Astrocyte (in vitro differentiated cells and primary cell): ENCODE results near the gene PRKD1. TPM values are rescaled to one million over a fixed set of nuclear protein-coding genes. Genes with fewer than 3 reads are reported as not detected.

Experiments
- DNase-seq: peaks from one replicate; pipeline ENCODE4 v3.0.0-alpha.2; 2010; ENCODE audit warnings: low read depth
- FAIRE-seq: peaks from 2 replicates; lab custom pipeline; 2011; peaks lifted over from hg19 to GRCh38; lab: Jason Lieb, UNC
- H2AFZ ChIP-seq: 2 replicates; pipeline ENCODE4 v1.6.0; 2012; ENCODE audit warnings: low read depth, low read length, inconsistent platforms
- H3K27ac ChIP-seq: 2 replicates; pipeline ENCODE4 v1.5.1; 2011; ENCODE audit warnings: low read depth, low read length, inconsistent platforms
- H3K27me3 ChIP-seq: 2 replicates; pipeline ENCODE4 v1.6.0; 2011; ENCODE audit warnings: low read length, inconsistent platforms; ENCODE audit not compliant: insufficient read depth
- H3K36me3 ChIP-seq: 2 replicates; pipeline ENCODE4 v1.5.1; 2011; ENCODE audit warnings: low read length, inconsistent platforms; ENCODE audit not compliant: insufficient read depth
- H3K4me1 ChIP-seq: 2 replicates; pipeline ENCODE4 v1.5.1; 2011; ENCODE audit warnings: low read length, inconsistent platforms; ENCODE audit not compliant: insufficient read depth
- H3K4me2 ChIP-seq: 2 replicates; pipeline ENCODE4 v1.6.0; 2012; ENCODE audit warnings: low read length, inconsistent platforms
- H3K4me3 ChIP-seq: 2 replicates; pipeline ENCODE4 v1.5.1; 2011; ENCODE audit warnings: low read depth, mild to moderate bottlenecking, low read length, inconsistent platforms; ENCODE audit not compliant: insufficient read depth
- H3K79me2 ChIP-seq: 2 replicates; pipeline ENCODE4 v1.6.0; 2012; ENCODE audit warnings: mild to moderate bottlenecking, low read length, inconsistent platforms; ENCODE audit not compliant: insufficient read depth
- H3K9ac ChIP-seq: 2 replicates; pipeline ENCODE4 v1.6.0; 2012; ENCODE audit warnings: mild to moderate bottlenecking, low read length, inconsistent platforms
- H3K9me3 ChIP-seq: 2 replicates; pipeline ENCODE4 v1.5.1; 2012; ENCODE audit warnings: low read depth, mild to moderate bottlenecking, low read length, inconsistent platforms; ENCODE audit not compliant: insufficient read depth
- H4K20me1 ChIP-seq: 2 replicates; pipeline ENCODE4 v1.6.0; 2012; ENCODE audit warnings: low read length, inconsistent platforms; ENCODE audit not compliant: insufficient read depth
- H3K27ac Mint-ChIP-seq: one replicate; pipeline ENCODE4 v1.8.0; 2021; ENCODE audit warnings: mild to moderate bottlenecking, mixed read lengths; ENCODE audit not compliant: unreplicated experiment
- H3K27me3 Mint-ChIP-seq: one replicate; pipeline ENCODE4 v1.8.0; 2021; ENCODE audit warnings: low read depth, mixed read lengths; ENCODE audit not compliant: unreplicated experiment
- H3K36me3 Mint-ChIP-seq: one replicate; pipeline ENCODE4 v1.8.0; 2021; ENCODE audit warnings: low read depth, mixed read lengths; ENCODE audit not compliant: unreplicated experiment
- H3K4me1 Mint-ChIP-seq: one replicate; pipeline ENCODE4 v1.8.0; 2021; ENCODE audit warnings: low read depth, mixed read lengths; ENCODE audit not compliant: unreplicated experiment
- H3K4me3 Mint-ChIP-seq: one replicate; pipeline ENCODE4 v1.8.0; 2021; ENCODE audit warnings: mild to moderate bottlenecking, moderate library complexity, mixed read lengths; ENCODE audit not compliant: unreplicated experiment
- H3K9me3 Mint-ChIP-seq: one replicate; pipeline ENCODE4 v1.8.0; 2021; ENCODE audit warnings: mild to moderate bottlenecking, mixed read lengths; ENCODE audit not compliant: unreplicated experiment
- EZH2 ChIP-seq: IDR thresholded peaks from 2 replicates; pipeline ENCODE4 v1.6.1; 2012; ENCODE audit warnings: mild to moderate bottlenecking, low read length, inconsistent platforms; ENCODE audit not compliant: insufficient read depth
- total RNA-seq: library from RNA; stranded (reverse); gene quantifications from 2 replicates; pipeline ENCODE4 v1.2.1, GENCODE V29; 2021
- TF ChIP-seq, protein P1 (sequence below): IDR thresholded peaks from 2 replicates; pipeline ENCODE4 v1.5.1; 2011; ENCODE audit warnings: low read depth, mild to moderate bottlenecking, inconsistent platforms, low read length, moderate library complexity; ENCODE audit not compliant: insufficient read depth

The PRKD1 gene
- total RNA-seq, 1 donor from 2014 or later = 5.9 TPM

- Histone ChIP-seq H3K27ac (no peak overlapping the region), H3K9me3 (no peaks in the 10 kb centered on the region), H3K79me2 (no peaks in the 10 kb centered on the region), H3K4me2 (no peak overlapping the region), H3K36me3 (no peaks in the 10 kb centered on the region), H3K4me1 (no peaks in the 10 kb centered on the region), H3K4me3 (no peak overlapping the region), H3K9ac (no peak overlapping the region), H4K20me1 (no peaks in the 10 kb centered on the region), H2AFZ (no peak overlapping the region), H3K27me3 (no peaks in the 10 kb centered on the region)
- no peaks in the 10 kb centered on the region for H3K36me3 Mint-ChIP-seq
- DNase-seq (no peak), FAIRE-seq (no peak)
- no peaks in the 10 kb centered on the region for H3K9me3 Mint-ChIP-seq
- no peaks in the 10 kb centered on the region for H3K4me1 Mint-ChIP-seq
- no peak overlapping the region for H3K4me3 Mint-ChIP-seq
- TF ChIP-seq, protein P1, sequence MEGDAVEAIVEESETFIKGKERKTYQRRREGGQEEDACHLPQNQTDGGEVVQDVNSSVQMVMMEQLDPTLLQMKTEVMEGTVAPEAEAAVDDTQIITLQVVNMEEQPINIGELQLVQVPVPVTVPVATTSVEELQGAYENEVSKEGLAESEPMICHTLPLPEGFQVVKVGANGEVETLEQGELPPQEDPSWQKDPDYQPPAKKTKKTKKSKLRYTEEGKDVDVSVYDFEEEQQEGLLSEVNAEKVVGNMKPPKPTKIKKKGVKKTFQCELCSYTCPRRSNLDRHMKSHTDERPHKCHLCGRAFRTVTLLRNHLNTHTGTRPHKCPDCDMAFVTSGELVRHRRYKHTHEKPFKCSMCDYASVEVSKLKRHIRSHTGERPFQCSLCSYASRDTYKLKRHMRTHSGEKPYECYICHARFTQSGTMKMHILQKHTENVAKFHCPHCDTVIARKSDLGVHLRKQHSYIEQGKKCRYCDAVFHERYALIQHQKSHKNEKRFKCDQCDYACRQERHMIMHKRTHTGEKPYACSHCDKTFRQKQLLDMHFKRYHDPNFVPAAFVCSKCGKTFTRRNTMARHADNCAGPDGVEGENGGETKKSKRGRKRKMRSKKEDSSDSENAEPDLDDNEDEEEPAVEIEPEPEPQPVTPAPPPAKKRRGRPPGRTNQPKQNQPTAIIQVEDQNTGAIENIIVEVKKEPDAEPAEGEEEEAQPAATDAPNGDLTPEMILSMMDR = no peak
- TF ChIP-seq EZH2 = no peak
- H3K27me3 Mint-ChIP-seq = no peaks in the 10 kb centered on the region
- H3K27ac Mint-ChIP-seq = no peak overlapping the region
Measured at GRCh38 chr14:29554335-29554734, 373.3 kb downstream of the PRKD1 start.

DNA sequence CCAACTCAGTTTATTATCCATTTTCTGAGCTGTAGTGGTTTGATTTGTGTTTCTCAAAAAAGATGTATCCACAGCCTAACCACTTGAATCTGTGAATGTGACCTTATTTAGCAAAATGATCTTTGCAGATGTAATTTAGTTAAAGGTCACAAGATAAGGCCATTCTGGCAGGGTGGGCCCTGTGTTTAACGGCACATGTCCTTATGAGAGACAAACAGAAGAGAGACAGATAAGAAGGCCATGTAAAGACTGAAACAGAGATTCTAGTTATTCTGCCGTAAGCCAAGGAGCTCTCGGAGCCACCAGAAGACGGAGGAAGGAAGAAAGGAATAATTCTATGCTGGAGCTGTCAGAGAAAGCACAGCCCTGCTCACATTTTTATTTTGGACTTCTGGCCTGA lies 374.2 kb downstream of the PRKD1 start:
- Mint-ChIP-seq H3K9me3 (no peaks in the 10 kb centered on the region), H3K4me1 (no peaks in the 10 kb centered on the region), H3K27ac (no peak overlapping the region), H3K4me3 (no peak overlapping the region), H3K36me3 (no peaks in the 10 kb centered on the region), H3K27me3 (no peaks in the 10 kb centered on the region)
- Histone ChIP-seq H3K27ac (no peak overlapping the region), H3K9ac (no peak overlapping the region), H2AFZ (no peak overlapping the region), H3K4me2 (no peak overlapping the region), H3K4me1 (no peaks in the 10 kb centered on the region), H3K4me3 (no peak overlapping the region), H3K27me3 (no peaks in the 10 kb centered on the region), H3K36me3 (no peaks in the 10 kb centered on the region), H4K20me1 (no peaks in the 10 kb centered on the region), H3K79me2 (no peaks in the 10 kb centered on the region), H3K9me3 (no peaks in the 10 kb centered on the region)
- TF ChIP-seq EZH2 = no peak
- TF ChIP-seq, protein P1 = no peak
- FAIRE-seq (no peak), DNase-seq (no peak)

DNA sequence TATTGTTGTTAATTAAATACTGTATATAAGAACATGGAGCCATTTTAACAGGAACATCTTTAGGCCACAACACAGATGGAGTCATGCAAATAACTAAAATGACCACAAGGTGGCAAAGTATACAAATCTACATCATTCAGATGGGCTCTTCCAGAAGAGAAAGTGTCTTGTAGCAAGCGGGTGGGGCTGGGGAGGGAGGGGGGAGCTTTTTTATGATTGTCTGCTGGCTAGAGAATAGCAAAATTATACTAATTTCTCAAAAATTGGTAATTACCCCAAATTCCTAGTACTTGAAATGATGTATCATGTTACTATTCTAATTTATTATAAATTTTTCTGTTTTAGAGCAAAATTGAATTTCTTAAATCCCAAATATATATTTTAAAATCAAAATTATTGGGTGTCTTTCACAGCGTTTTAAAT lies 378.7 kb downstream of the PRKD1 start:
- TF ChIP-seq EZH2 = no peak
- TF ChIP-seq, protein P1 = peak; percentile 52
- Histone ChIP-seq H3K4me3 (no peak overlapping the region), H3K27me3 (no peaks in the 10 kb centered on the region), H3K4me2 (no peak overlapping the region), H4K20me1 (no peaks in the 10 kb centered on the region), H2AFZ (no peak overlapping the region), H3K36me3 (no peaks in the 10 kb centered on the region), H3K4me1 (no peaks in the 10 kb centered on the region), H3K9ac (no peak overlapping the region), H3K79me2 (no peaks in the 10 kb centered on the region), H3K9me3 (no peaks in the 10 kb centered on the region), H3K27ac (no peak overlapping the region)
- Mint-ChIP-seq H3K9me3 (no peaks in the 10 kb centered on the region), H3K27me3 (no peaks in the 10 kb centered on the region), H3K27ac (no peak overlapping the region), H3K4me3 (no peak overlapping the region), H3K36me3 (no peaks in the 10 kb centered on the region), H3K4me1 (no peaks in the 10 kb centered on the region)
- DNase-seq (peak; percentile 50), FAIRE-seq (no peak)
